ENCODE results near the gene CERK.

GRCh38 chr22:46687048-46687444 lies 51.0 kb downstream of the CERK start:
- TF ChIP-seq, protein P1, sequence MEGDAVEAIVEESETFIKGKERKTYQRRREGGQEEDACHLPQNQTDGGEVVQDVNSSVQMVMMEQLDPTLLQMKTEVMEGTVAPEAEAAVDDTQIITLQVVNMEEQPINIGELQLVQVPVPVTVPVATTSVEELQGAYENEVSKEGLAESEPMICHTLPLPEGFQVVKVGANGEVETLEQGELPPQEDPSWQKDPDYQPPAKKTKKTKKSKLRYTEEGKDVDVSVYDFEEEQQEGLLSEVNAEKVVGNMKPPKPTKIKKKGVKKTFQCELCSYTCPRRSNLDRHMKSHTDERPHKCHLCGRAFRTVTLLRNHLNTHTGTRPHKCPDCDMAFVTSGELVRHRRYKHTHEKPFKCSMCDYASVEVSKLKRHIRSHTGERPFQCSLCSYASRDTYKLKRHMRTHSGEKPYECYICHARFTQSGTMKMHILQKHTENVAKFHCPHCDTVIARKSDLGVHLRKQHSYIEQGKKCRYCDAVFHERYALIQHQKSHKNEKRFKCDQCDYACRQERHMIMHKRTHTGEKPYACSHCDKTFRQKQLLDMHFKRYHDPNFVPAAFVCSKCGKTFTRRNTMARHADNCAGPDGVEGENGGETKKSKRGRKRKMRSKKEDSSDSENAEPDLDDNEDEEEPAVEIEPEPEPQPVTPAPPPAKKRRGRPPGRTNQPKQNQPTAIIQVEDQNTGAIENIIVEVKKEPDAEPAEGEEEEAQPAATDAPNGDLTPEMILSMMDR (IDR thresholded peaks at IDR 0.05; ENCODE audit: low read depth, low read length), result no peak
- TF ChIP-seq EZH2phosphoT487 (IDR thresholded peaks at IDR 0.05; ENCODE audit: low read depth), result no peak

Data from OCI-LY3 (cell line).